ENCODE measurements around the gene WDR41.

DNA sequence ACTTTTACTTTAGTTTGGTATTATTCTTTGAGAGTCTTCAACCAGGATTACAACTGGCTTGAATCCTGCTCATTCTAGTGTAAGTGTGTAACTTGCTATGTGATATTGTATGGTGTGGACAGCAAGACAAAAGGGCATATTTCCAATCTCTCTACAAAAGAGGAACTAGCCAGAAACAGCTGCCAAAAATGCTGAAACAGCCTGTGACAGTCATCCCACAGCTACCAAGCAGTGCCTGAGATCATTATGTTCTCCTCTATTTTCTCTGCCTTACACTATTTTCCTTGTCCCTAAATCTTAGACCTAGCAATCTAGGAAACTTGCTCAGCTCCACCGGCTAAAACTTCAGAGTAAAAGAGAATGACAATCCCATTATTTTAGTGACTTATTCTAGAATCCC is 42.8 kb downstream of the WDR41 start:
- TF ChIP-seq POLR2A (IDR thresholded peaks at IDR 0.05) (no peak), EP300 (IDR thresholded peaks at IDR 0.05) (no peak)
- TF ChIP-seq, protein P1, sequence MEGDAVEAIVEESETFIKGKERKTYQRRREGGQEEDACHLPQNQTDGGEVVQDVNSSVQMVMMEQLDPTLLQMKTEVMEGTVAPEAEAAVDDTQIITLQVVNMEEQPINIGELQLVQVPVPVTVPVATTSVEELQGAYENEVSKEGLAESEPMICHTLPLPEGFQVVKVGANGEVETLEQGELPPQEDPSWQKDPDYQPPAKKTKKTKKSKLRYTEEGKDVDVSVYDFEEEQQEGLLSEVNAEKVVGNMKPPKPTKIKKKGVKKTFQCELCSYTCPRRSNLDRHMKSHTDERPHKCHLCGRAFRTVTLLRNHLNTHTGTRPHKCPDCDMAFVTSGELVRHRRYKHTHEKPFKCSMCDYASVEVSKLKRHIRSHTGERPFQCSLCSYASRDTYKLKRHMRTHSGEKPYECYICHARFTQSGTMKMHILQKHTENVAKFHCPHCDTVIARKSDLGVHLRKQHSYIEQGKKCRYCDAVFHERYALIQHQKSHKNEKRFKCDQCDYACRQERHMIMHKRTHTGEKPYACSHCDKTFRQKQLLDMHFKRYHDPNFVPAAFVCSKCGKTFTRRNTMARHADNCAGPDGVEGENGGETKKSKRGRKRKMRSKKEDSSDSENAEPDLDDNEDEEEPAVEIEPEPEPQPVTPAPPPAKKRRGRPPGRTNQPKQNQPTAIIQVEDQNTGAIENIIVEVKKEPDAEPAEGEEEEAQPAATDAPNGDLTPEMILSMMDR (IDR thresholded peaks at IDR 0.05) = no peak

Data from suprapubic skin (tissue), 3 donors.